ENCODE data around the gene SSBP4.

- TF ChIP-seq TP53 (CRISPR knock-in tag; IDR thresholded peaks at IDR 0.05) (no peak), CREB1 (CRISPR knock-in tag; IDR thresholded peaks at IDR 0.05) (no peak), CTCF (IDR thresholded peaks at IDR 0.05) (no peak), ELF4 (CRISPR knock-in tag; IDR thresholded peaks at IDR 0.05; ENCODE audit: low read depth) (no peak), SMAD3 (CRISPR knock-in tag; IDR thresholded peaks at IDR 0.05; ENCODE audit: borderline replicate concordance) (no peak), CREM (CRISPR knock-in tag; IDR thresholded peaks at IDR 0.05) (no peak), FOXJ3 (CRISPR knock-in tag; IDR thresholded peaks at IDR 0.05; ENCODE audit: borderline replicate concordance) (no peak), SP1 (CRISPR knock-in tag; conservative IDR thresholded peaks at IDR 0.05) (no peak), IRF1 (CRISPR knock-in tag; IDR thresholded peaks at IDR 0.05) (no peak), ATF3 (CRISPR knock-in tag; conservative IDR thresholded peaks at IDR 0.05) (no peak), PRDM15 (CRISPR knock-in tag; IDR thresholded peaks at IDR 0.05) (no peak)
These were observed 26.2 kb downstream of the SSBP4 start for GRCh38 chr19:18445262-18445948.

Data from WTC11 (cell line).